Measurements from ENCODE around the gene TENT4B. TPM values are rescaled to one million over a fixed set of nuclear protein-coding genes. Genes with fewer than 3 reads are reported as not detected.

Gene TENT4B
- total RNA-seq, 1 experiment from 2014 or later: 13.0 TPM

GRCh38 chr16:50167556-50167955 is 14.4 kb downstream of the TENT4B start:
- H3K23ac ChIP-seq (ENCODE audit: insufficient read length, low read depth, low read length): no peak overlapping the region
- no peak overlapping the region for H2BK120ac ChIP-seq (ENCODE audit: low read depth, low read length, poor library complexity, severe bottlenecking)
- H4K20me1 ChIP-seq (ENCODE audit: control insufficient read depth, insufficient read depth, insufficient read length): no peaks in the 10 kb centered on the region
- H2BK12ac ChIP-seq (ENCODE audit: insufficient read length, low read depth, low read length): no peak overlapping the region
- H3K9me3 Mint-ChIP-seq: no peaks in the 10 kb centered on the region
- no peak overlapping the region for H3K14ac ChIP-seq (ENCODE audit: insufficient read depth, low read length)
- H3K79me1 ChIP-seq (ENCODE audit: insufficient read depth, low read depth, low read length, poor library complexity, severe bottlenecking): peaks cover 2% of the 10 kb centered on the region
- H3K4me1 Mint-ChIP-seq: peaks cover 9 to 10% of the 10 kb centered on the region in 2 experiments
- no peak overlapping the region for H4K5ac ChIP-seq (ENCODE audit: insufficient read length, low read depth, low read length)
- no peak overlapping the region for H2AK5ac ChIP-seq (ENCODE audit: insufficient read length, low read length)
- H3K79me2 ChIP-seq (ENCODE audit: insufficient read depth, low read length): no peaks in the 10 kb centered on the region; the same call in 1 of the 2 replicates
- H2BK5ac ChIP-seq (ENCODE audit: insufficient read length, low read length): no peak overlapping the region
- H3K56ac ChIP-seq (ENCODE audit: insufficient read length, low read depth, low read length): no peak overlapping the region
- H3K4ac ChIP-seq (ENCODE audit: low read depth, low read length): no peak overlapping the region
- TF ChIP-seq CTCF (conservative IDR thresholded peaks at IDR 0.05): no peak
- H3K4me2 ChIP-seq (ENCODE audit: insufficient read depth, insufficient read length, low read length): no peak overlapping the region
- no peaks in the 10 kb centered on the region for H3K9me3 ChIP-seq (ENCODE audit: control insufficient read depth, low read depth, low read length)
- H2BK15ac ChIP-seq (ENCODE audit: low read depth, low read length): no peak overlapping the region
- H2AFZ ChIP-seq (ENCODE audit: low read length): no peak overlapping the region
- no peak overlapping the region for H4K91ac ChIP-seq (ENCODE audit: insufficient read length, low read depth, low read length)
- no peak overlapping the region for H4K8ac ChIP-seq (replicated peaks; ENCODE audit: insufficient read length, low read depth, low read length)
- no peaks in the 10 kb centered on the region for H3K23me2 ChIP-seq (ENCODE audit: insufficient read length, low read depth, low read length, poor library complexity, severe bottlenecking)
- no peak overlapping the region for H3K18ac ChIP-seq (ENCODE audit: insufficient read length, low read depth, low read length)
- H3K36me3 Mint-ChIP-seq (ENCODE audit: insufficient read depth in 1 of 3, low read depth in 3 of 3): peaks cover 0 to 2% (median 0%) of the 10 kb centered on the region in 3 experiments; a peak in 2 of 7 replicates
- no peak overlapping the region for H3T11ph ChIP-seq (ENCODE audit: low read length)
- no CpG with 5 or more reads among the region's 7 CpGs for WGBS (ENCODE audit: extremely low coverage, insufficient read length, low lambda C conversion rate)
- H3K4me3 Mint-ChIP-seq: no peak overlapping the region
- no peak overlapping the region for H2BK20ac ChIP-seq (ENCODE audit: low read depth, low read length, poor library complexity, severe bottlenecking)
- no peaks in the 10 kb centered on the region for H3K27me3 Mint-ChIP-seq (ENCODE audit: low read depth)
- no peaks in the 10 kb centered on the region for H3K27me3 ChIP-seq (ENCODE audit: insufficient read depth, low read length)
- no peak overlapping the region for H3K9ac ChIP-seq (ENCODE audit: extremely low read depth, insufficient read length, low read length)
- H3K4me1 ChIP-seq (ENCODE audit: insufficient read depth, low read length): no peaks in the 10 kb centered on the region
- H3K27ac Mint-ChIP-seq: peak overlapping the region in 2 of 3 experiments; percentile 34 to 86; a peak in 2 of 7 replicates
- H3K27ac ChIP-seq (ENCODE audit: insufficient read length, low read depth, low read length): no peak overlapping the region
- DNase-seq: no peak
